LNCAP (cell line): ENCODE data around the gene RAB40B.

Source experiments
- TF ChIP-seq, protein P1 (sequence below): fragments of 450-650 bp; IDR thresholded peaks from 2 replicates; pipeline ENCODE4 v1.5.1; 2017; ENCODE audit warnings: mild to moderate bottlenecking

RAB40B gene

DNA sequence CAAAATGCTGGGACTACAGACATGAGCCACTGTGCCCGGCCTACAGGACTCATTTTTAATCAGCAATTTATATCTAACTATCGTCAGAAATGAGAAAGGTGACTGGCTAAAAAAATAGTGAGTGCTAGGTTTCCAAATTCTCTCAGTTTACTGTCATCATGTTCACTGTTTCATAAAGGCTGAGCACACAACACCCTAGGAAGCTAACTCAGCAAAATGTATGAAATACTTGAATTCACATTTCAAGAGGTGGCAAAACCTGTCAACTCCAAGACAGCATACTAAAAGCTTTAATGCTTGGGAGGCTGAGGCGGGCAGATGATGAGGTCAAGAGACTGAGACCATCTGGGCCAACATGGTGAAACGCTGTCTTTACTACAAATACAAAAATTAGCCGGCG, 67.0 kb downstream of the RAB40B start:
- TF ChIP-seq, protein P1, sequence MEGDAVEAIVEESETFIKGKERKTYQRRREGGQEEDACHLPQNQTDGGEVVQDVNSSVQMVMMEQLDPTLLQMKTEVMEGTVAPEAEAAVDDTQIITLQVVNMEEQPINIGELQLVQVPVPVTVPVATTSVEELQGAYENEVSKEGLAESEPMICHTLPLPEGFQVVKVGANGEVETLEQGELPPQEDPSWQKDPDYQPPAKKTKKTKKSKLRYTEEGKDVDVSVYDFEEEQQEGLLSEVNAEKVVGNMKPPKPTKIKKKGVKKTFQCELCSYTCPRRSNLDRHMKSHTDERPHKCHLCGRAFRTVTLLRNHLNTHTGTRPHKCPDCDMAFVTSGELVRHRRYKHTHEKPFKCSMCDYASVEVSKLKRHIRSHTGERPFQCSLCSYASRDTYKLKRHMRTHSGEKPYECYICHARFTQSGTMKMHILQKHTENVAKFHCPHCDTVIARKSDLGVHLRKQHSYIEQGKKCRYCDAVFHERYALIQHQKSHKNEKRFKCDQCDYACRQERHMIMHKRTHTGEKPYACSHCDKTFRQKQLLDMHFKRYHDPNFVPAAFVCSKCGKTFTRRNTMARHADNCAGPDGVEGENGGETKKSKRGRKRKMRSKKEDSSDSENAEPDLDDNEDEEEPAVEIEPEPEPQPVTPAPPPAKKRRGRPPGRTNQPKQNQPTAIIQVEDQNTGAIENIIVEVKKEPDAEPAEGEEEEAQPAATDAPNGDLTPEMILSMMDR: no peak

DNA sequence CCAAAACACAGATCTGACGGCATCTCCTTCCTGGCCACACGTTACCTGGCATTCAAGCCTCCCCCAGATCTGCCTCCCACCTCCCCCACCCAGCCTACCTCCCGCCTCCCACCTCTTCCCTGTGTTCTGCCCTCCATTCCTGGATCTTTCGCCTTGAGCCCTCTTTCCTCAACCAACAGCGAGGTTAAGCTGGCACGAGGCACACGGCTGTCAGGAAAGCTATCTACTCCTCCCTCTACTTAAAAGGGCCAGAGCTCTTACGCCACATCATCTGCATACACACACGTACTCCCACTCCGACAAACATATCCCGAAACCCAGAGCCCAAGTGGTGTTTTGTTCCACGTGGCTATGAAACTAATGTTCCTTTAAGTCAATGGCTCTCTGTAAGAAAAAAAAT, 68.3 kb downstream of the RAB40B start:
- TF ChIP-seq, protein P1: no peak

DNA sequence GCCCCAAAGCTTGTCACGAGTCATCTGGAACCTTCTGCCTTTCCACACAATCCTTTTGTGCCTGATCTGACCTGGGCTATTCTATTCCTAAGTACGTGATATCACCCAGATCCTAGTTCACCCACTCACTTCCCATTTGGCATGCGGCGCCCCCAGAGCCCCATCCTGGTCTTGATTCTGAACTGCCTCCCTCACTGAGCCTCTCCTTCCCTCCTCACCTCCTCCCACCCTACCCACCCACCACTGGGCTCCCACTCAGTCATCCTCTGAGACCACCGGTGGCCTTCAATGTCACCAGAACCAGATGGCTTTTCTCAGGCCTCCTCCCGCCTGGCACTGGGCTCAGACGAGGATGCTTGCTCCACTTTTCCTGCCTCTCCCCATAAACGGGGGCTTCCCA, 68.8 kb downstream of the RAB40B start:
- TF ChIP-seq, protein P1: no peak

DNA sequence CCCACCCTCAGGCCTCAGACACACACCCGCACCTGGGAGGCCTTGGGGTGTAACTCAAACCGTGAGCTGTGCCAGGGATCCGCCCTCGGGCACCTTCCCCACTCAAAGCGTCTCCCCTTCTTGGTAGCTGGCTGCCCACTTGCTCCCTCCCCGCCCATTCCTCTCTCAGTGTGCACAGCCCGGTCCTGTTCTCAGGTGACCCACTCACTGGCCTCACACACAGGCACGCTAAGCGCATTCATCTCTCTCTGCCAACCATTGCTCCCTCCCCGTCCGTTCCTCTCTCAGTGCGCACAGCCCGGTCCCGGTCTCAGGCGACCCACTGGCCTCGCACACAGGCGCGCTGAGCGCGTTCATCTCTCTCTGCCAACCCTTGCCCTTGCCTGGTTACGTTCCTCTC, 71.1 kb downstream of the RAB40B start:
- TF ChIP-seq, protein P1: no peak

DNA sequence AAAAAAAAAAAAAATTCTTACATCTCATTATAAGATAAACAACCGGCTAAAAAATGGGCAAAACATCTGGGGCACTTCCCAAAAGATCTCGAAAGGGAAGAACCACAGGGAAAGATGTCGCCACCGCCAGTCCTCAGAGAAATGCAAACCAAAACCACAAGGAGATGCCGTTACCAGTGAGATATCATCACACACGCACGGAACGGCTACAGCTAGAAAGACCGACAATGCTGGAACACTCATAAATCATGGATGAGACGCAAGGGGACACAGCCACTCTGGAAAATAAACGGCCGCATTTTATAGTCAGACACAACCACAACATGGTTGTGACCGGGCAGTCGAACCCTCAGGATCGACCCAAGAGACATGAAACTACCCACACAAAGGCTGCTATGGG, 74.8 kb downstream of the RAB40B start:
- TF ChIP-seq, protein P1: no peak

DNA sequence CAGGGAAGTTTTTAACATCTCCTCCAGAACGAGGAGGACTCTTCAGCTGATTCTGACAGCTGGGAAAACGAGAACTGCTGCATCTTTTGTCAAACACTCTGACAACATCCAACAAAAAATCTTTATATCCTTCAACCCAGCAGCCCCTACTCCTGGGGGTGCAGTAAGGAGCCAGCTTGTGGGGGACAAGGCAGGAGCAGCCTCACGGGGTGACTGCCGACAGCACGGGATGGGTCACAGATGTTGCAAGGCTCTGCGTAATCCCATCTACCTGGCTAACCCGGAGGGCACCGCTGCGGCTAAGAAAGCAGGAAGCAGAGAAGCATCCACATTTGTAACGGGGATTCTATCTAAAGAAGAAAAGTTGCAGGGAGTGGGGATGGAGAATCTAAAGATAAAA, 78.9 kb downstream of the RAB40B start:
- TF ChIP-seq, protein P1: no peak

DNA sequence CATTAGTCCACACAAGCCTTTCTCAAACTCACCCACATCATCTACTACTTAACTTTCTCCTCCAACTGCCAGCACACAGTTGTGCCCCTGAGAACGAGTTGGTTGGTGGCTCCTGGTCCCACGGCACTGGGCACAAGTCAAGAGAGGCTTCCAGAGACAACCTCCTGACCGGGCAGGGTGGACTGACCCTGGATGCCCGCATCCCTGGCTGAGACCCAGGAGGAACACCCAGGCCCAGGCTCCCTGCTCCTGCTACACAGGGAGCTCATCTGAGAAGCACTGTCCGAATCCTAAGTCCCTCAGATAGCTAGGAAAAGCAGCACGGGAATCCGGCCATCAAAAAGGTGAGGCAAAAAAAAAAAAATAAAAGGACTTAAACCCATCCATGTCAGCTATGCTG, 79.3 kb downstream of the RAB40B start:
- TF ChIP-seq, protein P1: no peak

DNA sequence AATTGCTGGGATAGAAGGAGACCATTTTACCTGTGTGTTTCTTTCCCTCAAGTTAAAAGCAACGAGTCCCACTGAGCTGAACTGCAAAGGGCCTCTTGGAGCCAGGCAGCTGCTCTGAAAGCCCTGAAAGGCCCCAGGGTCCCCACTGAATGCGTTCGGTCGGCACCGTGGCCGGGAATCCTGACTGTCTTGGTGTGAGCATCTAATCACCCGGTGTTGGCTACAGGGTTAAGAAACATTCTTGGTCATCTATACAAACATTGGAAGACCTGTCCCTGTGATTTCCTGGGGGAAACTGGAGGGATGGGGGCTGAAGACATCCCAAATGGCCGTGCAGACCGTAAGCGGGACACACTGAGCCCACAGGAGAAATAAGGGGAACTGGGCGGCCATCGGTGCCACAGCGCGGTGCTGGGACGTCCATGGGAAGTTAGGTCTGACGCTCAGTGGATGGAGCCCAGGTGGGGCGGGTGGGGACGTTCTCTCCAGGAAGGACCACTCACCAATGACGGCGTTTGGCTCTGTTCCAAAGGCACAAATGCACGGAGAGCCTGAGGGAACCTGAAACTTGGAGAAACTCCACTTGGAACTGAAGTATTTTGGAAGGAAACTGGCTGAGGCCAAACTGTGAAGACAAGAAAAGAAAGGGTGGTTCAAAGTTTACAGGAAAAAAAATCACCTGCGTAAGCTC, 82.3 kb downstream of the RAB40B start:
- TF ChIP-seq, protein P1: no peak
